Muscle layer of duodenum (tissue), 2 donors: Measurements from ENCODE around the gene SGCA.
A peak's percentile ranks its signal among the peaks of the same experiment; 100 is the strongest.

Source experiments
- H3K27ac ChIP-seq: one replicate; pipeline ENCODE4 v1.7.0; 2013; ENCODE audit warnings: mild to moderate bottlenecking, low read length
- H3K27me3 ChIP-seq: one replicate; pipeline ENCODE4 v1.7.0; 2013; ENCODE audit warnings: low read depth, mild to moderate bottlenecking, control low read depth, low read length
- H3K36me3 ChIP-seq, 2 donors: one replicate each; pipeline ENCODE4 v1.7.0; 2013; ENCODE audit warnings: low read length in 2 of 2, control low read depth in 1 of 2, mild to moderate bottlenecking in 1 of 2; ENCODE audit not compliant: insufficient read depth in 2 of 2, control insufficient read depth in 1 of 2
- H3K4me1 ChIP-seq, 2 donors: one replicate each; pipeline ENCODE4 v1.7.0; 2013; ENCODE audit warnings: low read length in 2 of 2, mild to moderate bottlenecking in 2 of 2, control low read depth in 1 of 2, moderate library complexity in 1 of 2; ENCODE audit not compliant: insufficient read depth in 2 of 2, control insufficient read depth in 1 of 2
- H3K4me3 ChIP-seq, 2 donors: one replicate each; pipeline ENCODE4 v1.7.0; 2013; ENCODE audit warnings: low read length in 2 of 2, low read depth in 1 of 2, mild to moderate bottlenecking in 1 of 2
- H3K9me3 ChIP-seq, 2 donors: one replicate each; pipeline ENCODE4 v1.7.0; 2013; ENCODE audit warnings: low read length in 2 of 2, control low read depth in 1 of 2, mild to moderate bottlenecking in 1 of 2; ENCODE audit not compliant: control insufficient read depth in 1 of 2
- donor health status: healthy.

The SGCA gene

DNA sequence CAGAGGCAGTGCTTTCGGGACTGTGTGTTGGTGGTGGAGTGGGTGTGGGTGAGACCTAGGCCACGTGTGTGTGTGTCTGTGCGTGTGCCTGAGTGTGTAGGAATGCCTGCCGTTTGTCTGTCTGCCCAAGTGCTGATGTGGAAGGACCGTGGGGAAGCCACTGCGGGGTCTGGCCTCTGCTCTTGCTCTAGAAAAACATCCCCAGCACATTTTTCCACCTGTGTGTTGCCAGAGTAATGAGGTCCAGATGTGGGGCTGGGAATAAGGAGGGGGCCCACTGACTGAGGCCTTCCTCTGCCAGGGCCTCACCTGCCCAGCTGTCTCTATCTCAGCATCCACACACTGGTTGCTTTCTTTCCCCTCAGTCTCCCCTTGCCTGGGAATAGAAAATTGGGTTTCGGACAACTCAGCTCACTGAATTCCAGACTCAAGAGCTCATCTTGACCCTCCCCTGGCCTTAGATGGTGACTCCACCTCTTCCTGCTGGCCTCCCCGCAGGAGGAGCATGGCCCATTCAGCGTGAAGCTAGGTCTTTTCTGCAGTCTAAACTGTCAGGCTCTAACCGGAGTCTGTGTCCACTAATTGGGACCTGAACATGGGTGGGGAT, 7.6 kb downstream of the SGCA start:
- Histone ChIP-seq H3K27me3 (no peaks in the 10 kb centered on the region), H3K9me3 (no peaks in the 10 kb centered on the region), H3K27ac (peak overlapping the region; percentile 67), H3K4me1 (peaks cover 12 to 52% of the 10 kb centered on the region in 2 donors), H3K4me3 (no peak overlapping the region), H3K36me3 (no peaks in the 10 kb centered on the region)

DNA sequence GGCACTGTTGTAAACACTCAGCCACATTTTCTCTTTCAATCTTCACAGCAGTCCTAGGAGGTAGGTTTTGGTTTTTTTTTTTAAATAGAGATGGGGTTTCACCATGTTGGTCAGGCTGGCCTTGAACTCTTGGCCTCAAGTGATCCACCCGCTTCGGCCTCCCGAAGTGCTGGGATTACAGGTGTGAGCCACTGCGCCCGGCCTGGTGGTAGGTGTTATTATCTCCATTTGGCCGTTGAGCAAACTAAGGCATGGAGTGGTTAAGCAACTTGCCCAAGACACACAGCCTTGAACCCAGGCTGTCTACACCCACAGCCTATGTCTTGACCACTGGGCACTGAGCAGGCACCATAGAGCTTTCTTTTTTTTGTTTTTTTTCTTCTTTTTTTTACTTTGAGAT, 8.6 kb downstream of the SGCA start:
- H3K27me3 ChIP-seq: no peaks in the 10 kb centered on the region
- H3K4me3 ChIP-seq: no peak overlapping the region
- H3K4me1 ChIP-seq: peaks cover 12 to 47% of the 10 kb centered on the region in 2 donors
- no peaks in the 10 kb centered on the region for H3K9me3 ChIP-seq
- no peaks in the 10 kb centered on the region for H3K36me3 ChIP-seq
- H3K27ac ChIP-seq: no peak overlapping the region

DNA sequence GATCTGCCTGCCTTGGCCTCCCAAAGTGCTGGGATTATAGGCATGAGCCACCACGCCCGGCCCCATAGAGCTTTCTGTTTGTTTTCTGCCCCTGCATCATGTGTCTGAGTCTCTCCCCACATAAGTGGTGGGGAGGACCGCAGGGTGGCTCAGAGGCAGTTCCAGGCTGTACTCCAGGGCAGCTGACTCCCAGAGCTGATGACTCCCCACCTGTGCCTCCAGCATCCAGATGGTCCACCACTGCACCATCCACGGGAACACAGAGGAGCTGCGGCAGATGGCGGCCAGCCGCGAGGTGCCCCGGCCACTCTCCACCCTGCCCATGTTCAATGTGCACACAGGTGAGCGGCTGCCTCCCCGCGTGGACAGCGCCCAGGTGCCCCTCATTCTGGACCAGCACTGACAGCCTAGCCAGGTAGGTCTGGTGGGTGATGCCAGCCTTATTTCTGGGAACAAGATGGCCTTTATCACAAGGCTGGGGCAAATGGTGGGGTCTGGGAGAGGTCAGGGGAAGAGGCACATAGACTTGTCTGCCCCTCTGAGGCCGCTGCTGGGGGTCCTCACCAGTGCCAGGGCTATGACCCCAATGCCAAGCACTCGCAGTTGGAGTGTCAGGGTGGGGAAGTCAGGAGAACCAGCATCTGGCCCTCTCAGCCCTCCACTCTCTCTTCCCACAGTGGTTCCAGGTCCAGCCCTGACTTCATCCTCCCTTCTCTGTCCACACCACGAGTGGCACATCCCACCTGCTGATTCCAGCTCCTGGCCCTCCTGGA, 9.4 kb downstream of the SGCA start:
- no peaks in the 10 kb centered on the region for H3K27me3 ChIP-seq
- H3K4me3 ChIP-seq: no peak overlapping the region
- peaks cover 12 to 43% of the 10 kb centered on the region in 2 donors for H3K4me1 ChIP-seq
- H3K36me3 ChIP-seq: no peaks in the 10 kb centered on the region
- H3K27ac ChIP-seq: no peak overlapping the region
- no peaks in the 10 kb centered on the region for H3K9me3 ChIP-seq

DNA sequence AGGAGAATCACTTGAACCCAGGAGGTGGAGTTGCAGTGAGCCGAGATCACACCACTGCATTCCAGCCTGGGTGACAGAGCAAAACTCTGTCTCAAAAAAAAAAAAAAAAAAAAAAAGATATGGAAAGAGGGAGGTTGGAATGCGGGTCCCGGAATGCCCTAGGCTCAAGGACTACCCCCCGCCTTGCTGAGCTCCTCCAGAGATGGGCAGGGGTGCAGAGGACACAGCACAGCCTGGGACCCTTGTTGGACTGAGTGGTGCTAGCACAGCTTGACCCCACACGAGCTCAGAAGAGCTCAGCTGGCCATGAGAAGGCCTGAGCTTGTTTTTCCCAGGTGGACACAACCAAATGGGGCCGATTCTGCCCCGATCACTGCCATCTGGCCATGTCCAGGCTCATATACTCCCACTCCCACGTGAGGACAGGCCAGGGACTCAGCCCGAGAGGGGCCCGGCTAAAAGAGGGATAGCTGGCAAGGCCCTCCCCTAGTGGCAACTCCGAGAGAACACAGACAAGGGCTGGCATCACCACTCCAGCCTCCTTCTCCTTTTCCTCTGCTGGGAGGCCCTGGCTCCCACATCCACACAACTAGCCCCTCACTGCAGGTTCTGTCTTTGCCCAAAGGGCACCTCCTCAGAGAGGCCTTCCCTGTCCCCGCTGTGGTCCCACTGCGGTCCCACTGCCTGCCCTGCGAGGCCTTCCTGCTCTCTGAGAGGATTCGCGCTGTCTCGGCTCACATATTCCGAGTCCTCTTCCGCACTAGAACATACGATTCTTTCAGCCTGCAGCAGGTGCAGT, 11.0 kb downstream of the SGCA start:
- no peaks in the 10 kb centered on the region for H3K9me3 ChIP-seq
- H3K36me3 ChIP-seq: no peaks in the 10 kb centered on the region
- no peaks in the 10 kb centered on the region for H3K27me3 ChIP-seq
- H3K27ac ChIP-seq: no peak overlapping the region
- no peak overlapping the region for H3K4me3 ChIP-seq
- H3K4me1 ChIP-seq: peaks cover 12 to 49% of the 10 kb centered on the region in 2 donors

DNA sequence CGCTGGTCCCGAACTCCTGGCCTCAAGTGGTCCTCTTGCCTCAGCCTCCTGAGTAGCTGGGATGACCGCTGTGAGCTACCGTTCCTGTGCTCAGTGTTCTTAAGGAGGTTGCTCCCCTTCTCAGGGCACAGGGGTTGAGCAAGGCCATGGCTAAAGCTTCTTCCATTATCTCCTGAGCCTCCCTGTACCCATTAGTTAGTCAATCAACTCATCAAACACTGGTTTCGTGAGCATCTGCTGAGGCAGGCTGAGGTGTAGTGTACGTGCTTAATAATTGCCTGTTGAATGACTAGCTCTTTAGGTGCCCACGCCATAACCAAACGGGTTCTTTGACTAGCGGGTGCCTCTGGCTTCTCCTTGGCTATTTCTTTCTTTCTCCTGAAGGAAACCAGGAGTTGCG, 11.7 kb downstream of the SGCA start:
- H3K27me3 ChIP-seq: no peaks in the 10 kb centered on the region
- H3K4me3 ChIP-seq: peak overlapping the region in 1 of 2 donors; percentile 29
- H3K36me3 ChIP-seq: no peaks in the 10 kb centered on the region
- H3K4me1 ChIP-seq: peaks cover 12 to 52% of the 10 kb centered on the region in 2 donors
- H3K27ac ChIP-seq: no peak overlapping the region
- H3K9me3 ChIP-seq: no peaks in the 10 kb centered on the region

DNA sequence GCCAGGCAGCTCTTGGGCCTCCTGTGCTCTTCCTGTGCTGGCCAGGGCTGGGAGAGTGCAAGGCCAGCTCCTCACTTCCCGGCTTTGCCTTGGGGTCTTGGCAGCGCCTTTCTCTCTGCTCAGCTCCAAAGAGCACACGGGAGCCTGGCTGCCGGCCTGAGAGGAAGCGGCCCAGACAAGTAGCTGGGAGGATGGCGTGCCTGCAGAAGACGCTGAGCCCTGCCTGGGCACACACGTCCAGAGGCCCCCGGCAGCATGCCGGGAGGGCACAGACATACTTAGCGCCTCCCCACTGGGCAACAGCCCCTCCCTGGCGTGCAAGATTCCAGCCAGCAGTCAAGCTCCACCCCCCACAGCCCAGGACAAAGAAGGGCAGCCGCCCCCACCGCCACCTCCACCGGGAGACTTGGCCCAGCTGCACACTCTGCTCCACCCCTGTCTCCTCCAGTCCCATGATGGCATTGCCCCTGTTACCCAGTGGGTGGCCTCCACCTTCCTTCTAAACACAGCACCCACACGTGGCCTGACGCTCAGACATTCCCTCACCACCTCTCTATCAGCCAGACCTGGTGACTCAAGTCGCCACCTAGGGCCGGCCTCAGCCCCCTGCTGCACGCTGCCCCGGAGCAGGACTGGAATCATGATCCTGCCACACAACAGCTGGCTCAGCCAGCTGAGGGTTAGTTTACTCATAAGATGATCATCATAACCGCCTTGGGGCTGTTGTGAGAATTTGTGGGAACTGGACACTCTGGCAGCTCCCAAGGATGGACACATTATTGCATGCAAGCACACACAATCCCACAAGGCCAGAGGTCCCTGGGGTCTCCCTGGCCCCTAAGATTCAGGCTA, 12.4 kb downstream of the SGCA start:
- H3K4me3 ChIP-seq: peak overlapping the region; percentile 16 to 29
- H3K4me1 ChIP-seq: peaks cover 9 to 48% of the 10 kb centered on the region in 2 donors
- no peaks in the 10 kb centered on the region for H3K9me3 ChIP-seq
- no peaks in the 10 kb centered on the region for H3K36me3 ChIP-seq
- H3K27ac ChIP-seq: no peak overlapping the region
- H3K27me3 ChIP-seq: no peaks in the 10 kb centered on the region

DNA sequence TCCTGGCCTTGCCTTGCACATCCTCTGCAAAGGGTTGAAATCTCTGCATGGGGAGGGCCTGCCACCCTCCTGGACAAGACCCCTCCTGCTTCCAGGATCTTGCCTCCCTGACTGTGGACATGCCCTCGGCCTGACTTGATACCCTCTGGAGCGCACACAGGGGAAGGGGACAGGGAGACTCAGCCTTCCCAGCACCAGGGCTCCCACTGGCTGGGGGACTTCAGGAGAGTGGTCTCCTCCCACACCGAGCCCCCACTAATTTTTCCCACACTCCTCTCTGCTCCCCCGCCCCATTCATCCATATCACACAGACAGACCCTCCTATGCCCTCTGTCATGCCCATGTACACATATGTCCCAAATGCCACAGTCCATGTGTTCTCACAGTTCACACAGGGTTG, 14.3 kb downstream of the SGCA start:
- H3K4me1 ChIP-seq: peaks cover 6 to 59% of the 10 kb centered on the region in 2 donors
- H3K36me3 ChIP-seq: peaks cover 0 to 4% of the 10 kb centered on the region in 2 donors
- no peak overlapping the region for H3K4me3 ChIP-seq
- no peak overlapping the region for H3K27ac ChIP-seq
- H3K9me3 ChIP-seq: no peaks in the 10 kb centered on the region
- H3K27me3 ChIP-seq: no peaks in the 10 kb centered on the region

DNA sequence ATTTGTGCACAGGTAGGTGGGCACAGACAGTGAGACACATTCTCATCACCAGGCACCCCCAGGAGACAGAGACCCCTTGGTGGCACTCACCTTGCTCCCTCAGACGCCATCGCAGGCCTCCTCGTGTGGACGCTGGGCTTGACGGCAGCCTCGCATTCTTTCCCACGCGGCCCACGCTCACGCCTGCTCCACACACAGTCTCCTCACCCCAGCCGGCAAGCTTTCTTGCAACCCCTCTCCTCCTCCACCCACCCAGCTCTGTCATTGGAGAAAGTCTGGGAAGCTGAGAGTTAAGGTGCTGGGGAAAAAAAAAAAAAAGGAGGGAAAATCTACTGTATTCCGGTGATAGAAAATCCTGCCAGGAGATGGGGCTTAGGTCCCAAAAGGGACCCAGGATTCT, 14.8 kb downstream of the SGCA start:
- peaks cover 5 to 59% of the 10 kb centered on the region in 2 donors for H3K4me1 ChIP-seq
- H3K9me3 ChIP-seq: no peaks in the 10 kb centered on the region
- H3K36me3 ChIP-seq: peaks cover 4 to 6% of the 10 kb centered on the region in 2 donors
- H3K4me3 ChIP-seq: no peak overlapping the region
- H3K27me3 ChIP-seq: no peaks in the 10 kb centered on the region
- no peak overlapping the region for H3K27ac ChIP-seq

DNA sequence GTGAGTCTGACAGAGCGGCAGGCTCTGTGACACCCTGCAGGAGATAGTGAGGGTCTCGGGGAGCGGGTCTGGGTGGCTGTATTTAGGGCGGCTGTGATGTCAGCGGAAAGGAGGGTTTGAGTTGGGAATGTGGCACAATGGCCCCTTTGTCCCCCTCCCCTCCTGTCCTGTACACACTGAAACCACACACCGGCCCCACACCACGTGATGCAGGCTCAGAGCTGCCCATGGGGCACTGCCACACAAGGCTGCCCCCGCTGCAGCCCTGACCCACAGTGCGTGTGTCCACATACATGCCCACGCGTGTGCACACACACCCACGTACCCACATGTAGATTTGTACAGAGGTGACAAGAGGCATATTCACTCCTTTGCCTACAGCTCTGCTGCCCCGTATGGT, 15.3 kb downstream of the SGCA start:
- no peaks in the 10 kb centered on the region for H3K9me3 ChIP-seq
- no peak overlapping the region for H3K27ac ChIP-seq
- H3K4me3 ChIP-seq: no peak overlapping the region
- peaks cover 5 to 12% of the 10 kb centered on the region in 2 donors for H3K36me3 ChIP-seq
- peaks cover 0 to 59% of the 10 kb centered on the region in 2 donors for H3K4me1 ChIP-seq
- H3K27me3 ChIP-seq: no peaks in the 10 kb centered on the region

DNA sequence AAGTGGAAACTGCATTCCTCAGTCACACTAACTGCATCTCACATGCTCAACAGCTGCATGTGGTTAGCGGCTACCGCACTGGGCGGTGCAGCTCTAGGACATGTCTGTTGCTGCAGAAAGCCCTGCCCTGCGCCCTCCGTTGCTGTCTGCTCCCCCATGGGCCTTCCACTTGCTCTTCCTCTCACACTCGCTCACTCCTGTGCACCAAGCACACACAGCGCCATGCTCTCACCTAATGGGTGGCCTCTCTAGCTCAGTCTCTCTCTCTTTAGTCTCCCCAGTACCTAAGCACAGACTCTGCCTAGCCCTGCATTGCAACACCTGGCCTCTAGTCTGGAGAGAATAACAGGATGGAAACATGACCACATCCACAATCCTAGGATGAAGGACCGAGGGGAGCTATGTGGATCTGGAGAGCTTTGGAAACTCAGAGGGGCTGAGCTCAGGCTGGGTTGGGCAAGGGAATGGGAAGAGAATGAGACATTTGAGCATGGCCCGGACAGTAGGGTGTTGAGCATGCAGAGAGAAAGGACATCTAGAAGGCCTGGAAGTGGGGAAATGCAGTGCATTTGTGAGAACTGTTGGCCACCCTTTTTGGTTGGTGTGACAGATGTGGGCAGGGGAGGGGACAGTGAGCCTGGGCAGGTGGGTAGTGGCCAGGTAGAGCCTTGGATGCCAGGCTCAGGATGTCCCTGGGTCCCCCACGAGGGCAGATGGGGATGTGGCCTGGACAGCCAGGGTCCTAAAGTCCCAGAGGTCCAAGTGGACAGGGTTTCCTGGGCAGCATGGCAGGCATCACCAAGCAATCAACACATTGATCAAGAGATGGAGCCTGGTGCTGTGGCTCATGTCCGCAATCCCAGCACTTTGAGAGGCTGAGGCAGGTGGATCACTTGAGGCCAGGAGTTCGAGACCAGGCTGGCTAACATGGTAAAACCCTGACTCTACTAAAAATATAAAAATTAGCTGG, 16.1 kb downstream of the SGCA start:
- Histone ChIP-seq H3K27ac (no peak overlapping the region), H3K4me3 (no peak overlapping the region), H3K9me3 (no peaks in the 10 kb centered on the region), H3K4me1 (peaks cover 0 to 56% of the 10 kb centered on the region in 2 donors), H3K36me3 (peaks cover 6 to 19% of the 10 kb centered on the region in 2 donors), H3K27me3 (no peaks in the 10 kb centered on the region)
